Liver (tissue), 9 donors: ENCODE measurements around the gene ARPC5. TPM values are rescaled to one million over a fixed set of nuclear protein-coding genes. Genes with fewer than 3 reads are reported as not detected.

ENCODE experiments used
- DNase-seq: peaks from one replicate; pipeline ENCODE4 v3.0.0-alpha.2; 2017; ENCODE audit warnings: low spot score
- H3K27ac ChIP-seq, 2 donors: one replicate each; pipeline ENCODE4 v1.7.0; 2013; ENCODE audit warnings: inconsistent platforms in 2 of 2, low read length in 2 of 2, control low read depth in 1 of 2, low read depth in 1 of 2, mild to moderate bottlenecking in 1 of 2
- H3K27me3 ChIP-seq, 4 donors: one replicate each; pipeline versions ENCODE4 v1.6.1 to v1.7.0; 2013; ENCODE audit warnings: low read length in 3 of 4, inconsistent platforms in 1 of 4, mild to moderate bottlenecking in 1 of 4, moderate library complexity in 1 of 4; ENCODE audit not compliant: control insufficient read depth in 4 of 4, insufficient read depth in 4 of 4
- H3K36me3 ChIP-seq, 4 donors: one replicate each; pipeline versions ENCODE4 v1.6.1 to v1.7.0; 2013; ENCODE audit warnings: low read length in 3 of 4, mild to moderate bottlenecking in 3 of 4, low read depth in 1 of 4, moderate library complexity in 1 of 4; ENCODE audit not compliant: control insufficient read depth in 4 of 4, insufficient read depth in 3 of 4
- H3K4me1 ChIP-seq, 4 donors: one replicate each; pipeline versions ENCODE4 v1.6.1 to v1.7.0; 2013; ENCODE audit warnings: low read length in 3 of 4, mild to moderate bottlenecking in 3 of 4, moderate library complexity in 1 of 4; ENCODE audit not compliant: control insufficient read depth in 4 of 4, insufficient read depth in 4 of 4
- H3K4me3 ChIP-seq, 3 donors: one replicate each; pipeline versions ENCODE4 v1.6.1 to v1.7.0; 2013; ENCODE audit warnings: low read length in 3 of 3, control low read depth in 1 of 3, low read depth in 1 of 3, mild to moderate bottlenecking in 1 of 3
- H3K9ac ChIP-seq, 2 donors: one replicate each; pipeline ENCODE4 v1.7.0; 2013; ENCODE audit warnings: low read length in 2 of 2, mild to moderate bottlenecking in 2 of 2, moderate library complexity in 2 of 2, control low read depth in 1 of 2, low read depth in 1 of 2
- H3K9me3 ChIP-seq, 4 donors: one replicate each; pipeline versions ENCODE4 v1.6.1 to v1.7.0; 2013; ENCODE audit warnings: low read length in 3 of 4; ENCODE audit not compliant: control insufficient read depth in 4 of 4
- ATF3 ChIP-seq: IDR thresholded peaks from 2 replicates; pipeline ENCODE4 v1.6.1; 2016; ENCODE audit warnings: antibody characterized with exemption
- CTCF ChIP-seq: fragments of 150-350 bp; IDR thresholded peaks from 2 replicates; pipeline ENCODE4 v1.5.1; 2017; ENCODE audit warnings: improper control_type of control experiment, low read depth, low read length; ENCODE audit not compliant: missing input control
- EGR1 ChIP-seq, 2 donors: IDR thresholded peaks; 2 replicates each; pipeline ENCODE4 v1.6.1; 2016 to 2018; ENCODE audit warnings: antibody characterized with exemption in 2 of 2, low read depth in 2 of 2
- FOXA1 ChIP-seq: IDR thresholded peaks from 2 replicates; pipeline ENCODE4 v1.6.1; 2016; ENCODE audit warnings: antibody characterized with exemption
- FOXA2 ChIP-seq: IDR thresholded peaks from 2 replicates; pipeline ENCODE4 v1.6.1; 2016; ENCODE audit warnings: antibody characterized with exemption
- GABPA ChIP-seq, 2 donors: IDR thresholded peaks in 1 of 2; conservative IDR thresholded peaks in 1 of 2; 2 replicates each; pipeline ENCODE4 v1.6.1; 2016; ENCODE audit warnings: antibody characterized with exemption in 2 of 2, mild to moderate bottlenecking in 1 of 2, moderate library complexity in 1 of 2
- HNF4A ChIP-seq, 2 donors: conservative IDR thresholded peaks; 2 replicates each; pipeline ENCODE4 v1.6.1; 2016; ENCODE audit warnings: antibody characterized with exemption in 2 of 2, mild to moderate bottlenecking in 2 of 2
- HNF4G ChIP-seq: IDR thresholded peaks from 2 replicates; pipeline ENCODE4 v1.6.1; 2016; ENCODE audit warnings: antibody characterized with exemption
- JUND ChIP-seq, 2 donors: IDR thresholded peaks; 2 replicates each; pipeline ENCODE4 v1.6.1; 2016; ENCODE audit warnings: antibody characterized with exemption in 2 of 2
- NR2F2 ChIP-seq: IDR thresholded peaks from 2 replicates; pipeline ENCODE4 v1.6.1; 2016; ENCODE audit warnings: antibody characterized with exemption
- RAD21 ChIP-seq, 2 donors: IDR thresholded peaks; 2 replicates each; pipeline ENCODE4 v1.6.1; 2016; ENCODE audit warnings: antibody characterized with exemption in 2 of 2, mild to moderate bottlenecking in 2 of 2
- RXRA ChIP-seq, 2 donors: IDR thresholded peaks; 2 replicates each; pipeline ENCODE4 v1.6.1; 2017 to 2018; ENCODE audit warnings: antibody characterized with exemption in 2 of 2, mild to moderate bottlenecking in 1 of 2
- SP1 ChIP-seq: IDR thresholded peaks from 2 replicates; pipeline ENCODE4 v1.6.1; 2018; ENCODE audit warnings: antibody characterized with exemption, mild to moderate bottlenecking
- TAF1 ChIP-seq: conservative IDR thresholded peaks from 2 replicates; pipeline ENCODE4 v1.6.1; 2016; ENCODE audit warnings: antibody characterized with exemption, mild to moderate bottlenecking
- YY1 ChIP-seq: IDR thresholded peaks from 2 replicates; pipeline ENCODE4 v1.6.1; 2016; ENCODE audit warnings: antibody characterized with exemption, mild to moderate bottlenecking
- WGBS: extraction: QIAGEN DNeasy Blood & Tissue Kit; methylation state at CpG from one replicate; pipeline ENCODE4 v1.1.7; 2013; 5-methylcytosine and 5-hydroxymethylcytosine counted together
- polyA plus RNA-seq, 2 donors: library from polyadenylated mRNA; stranded (reverse) in 1 of 2; unstranded in 1 of 2; fragments of 200-250 nt in 1 of 2; fragments of >200 nt in 1 of 2; fragmentation: Nextera tagmentation in 1 of 2; extraction: Ambion mirVana in 1 of 2; gene quantifications; one replicate each; pipeline versions ENCODE4 v1.2.1 to v1.2.3, GENCODE V29; 2013 to 2015
- total RNA-seq, 2 donors: library from RNA; depleted of rRNA; stranded (reverse); fragments of >200 nt; gene quantifications; one replicate each; pipeline ENCODE4 v1.2.3, GENCODE V29; 2014
- TF ChIP-seq, protein P1 (sequence below): IDR thresholded peaks from 2 replicates; pipeline ENCODE4 v1.6.1; 2016; ENCODE audit warnings: antibody characterized with exemption
- TF ChIP-seq, protein P2 (sequence below): IDR thresholded peaks from 2 replicates; pipeline ENCODE4 v1.6.1; 2016; ENCODE audit warnings: antibody characterized with exemption
- TF ChIP-seq, protein P3 (sequence below): IDR thresholded peaks from 2 replicates; pipeline ENCODE4 v1.6.1; 2016; ENCODE audit warnings: antibody characterized with exemption, mild to moderate bottlenecking
- donor health status: healthy.
- donor health status: healthy.
- donor health status: healthy.
- donor health status: healthy.
- donor health status: healthy.

Gene ARPC5
- total and polyA plus RNA-seq, 4 donors = 34.9 to 67.0 (median 54.3) TPM

- TF ChIP-seq NR2F2 (no peak), HNF4A (conservative IDR thresholded peaks at IDR 0.05) (no peak), CTCF (no peak), YY1 (no peak), FOXA2 (no peak), TAF1 (no peak), ATF3 (no peak), HNF4G (no peak), EGR1 (IDR thresholded peaks at IDR 0.05; ENCODE audit: low read depth in 2 of 2) (no peak), FOXA1 (no peak), RXRA (IDR thresholded peaks at IDR 0.05) (no peak), SP1 (no peak), RAD21 (IDR thresholded peaks at IDR 0.05) (no peak)
- DNase-seq = no peak
- Histone ChIP-seq H3K27me3 (no peaks in the 10 kb centered on the region), H3K4me1 (no peaks in the 10 kb centered on the region), H3K27ac (no peak overlapping the region), H3K36me3 (no peaks in the 10 kb centered on the region), H3K4me3 (no peak overlapping the region), H3K9me3 (no peaks in the 10 kb centered on the region), H3K9ac (no peak overlapping the region)
- WGBS = 95% methylated on average over 8 of the region's 8 CpGs
These were observed 48.7 kb downstream of the ARPC5 start for GRCh38 chr1:183586926-183587325.

DNA sequence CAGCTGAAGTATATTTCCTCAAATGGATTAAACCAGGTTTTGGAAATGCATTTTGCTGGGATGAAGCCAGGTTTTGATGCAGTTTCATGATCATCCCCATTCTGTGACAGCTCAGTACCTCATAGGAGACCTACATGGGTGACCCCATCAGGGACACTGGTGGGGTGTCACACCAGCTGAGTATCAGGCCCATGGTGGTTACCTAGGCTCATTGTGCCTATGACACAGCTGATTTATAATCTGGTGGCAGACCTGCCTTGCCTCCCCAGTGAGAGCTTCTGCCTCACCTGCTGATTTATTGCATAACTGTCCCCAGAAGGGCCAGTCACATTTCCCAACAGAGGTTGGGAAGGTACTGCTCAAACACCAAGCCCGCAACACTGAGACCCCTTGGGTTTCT lies 49.1 kb downstream of the ARPC5 start:
- H3K4me3 ChIP-seq = no peak overlapping the region
- TF ChIP-seq EGR1 (IDR thresholded peaks at IDR 0.05; ENCODE audit: low read depth in 2 of 2) = no peak
- TF ChIP-seq ATF3 = no peak
- no peak for TF ChIP-seq HNF4A (conservative IDR thresholded peaks at IDR 0.05)
- no peak for TF ChIP-seq HNF4G
- TF ChIP-seq, protein P1, sequence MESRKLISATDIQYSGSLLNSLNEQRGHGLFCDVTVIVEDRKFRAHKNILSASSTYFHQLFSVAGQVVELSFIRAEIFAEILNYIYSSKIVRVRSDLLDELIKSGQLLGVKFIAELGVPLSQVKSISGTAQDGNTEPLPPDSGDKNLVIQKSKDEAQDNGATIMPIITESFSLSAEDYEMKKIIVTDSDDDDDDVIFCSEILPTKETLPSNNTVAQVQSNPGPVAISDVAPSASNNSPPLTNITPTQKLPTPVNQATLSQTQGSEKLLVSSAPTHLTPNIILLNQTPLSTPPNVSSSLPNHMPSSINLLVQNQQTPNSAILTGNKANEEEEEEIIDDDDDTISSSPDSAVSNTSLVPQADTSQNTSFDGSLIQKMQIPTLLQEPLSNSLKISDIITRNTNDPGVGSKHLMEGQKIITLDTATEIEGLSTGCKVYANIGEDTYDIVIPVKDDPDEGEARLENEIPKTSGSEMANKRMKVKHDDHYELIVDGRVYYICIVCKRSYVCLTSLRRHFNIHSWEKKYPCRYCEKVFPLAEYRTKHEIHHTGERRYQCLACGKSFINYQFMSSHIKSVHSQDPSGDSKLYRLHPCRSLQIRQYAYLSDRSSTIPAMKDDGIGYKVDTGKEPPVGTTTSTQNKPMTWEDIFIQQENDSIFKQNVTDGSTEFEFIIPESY = no peak
- TF ChIP-seq GABPA (IDR thresholded peaks at IDR 0.05 in 1 of 2, conservative IDR thresholded peaks at IDR 0.05 in 1 of 2) = no peak
- TF ChIP-seq FOXA1 = no peak
- no peak for TF ChIP-seq CTCF
- TF ChIP-seq SP1 = no peak
- TF ChIP-seq NR2F2 = no peak
- TF ChIP-seq, protein P2, sequence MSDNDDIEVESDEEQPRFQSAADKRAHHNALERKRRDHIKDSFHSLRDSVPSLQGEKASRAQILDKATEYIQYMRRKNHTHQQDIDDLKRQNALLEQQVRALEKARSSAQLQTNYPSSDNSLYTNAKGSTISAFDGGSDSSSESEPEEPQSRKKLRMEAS = no peak
- TF ChIP-seq FOXA2 = no peak
- no peak for TF ChIP-seq RAD21 (IDR thresholded peaks at IDR 0.05)
- TF ChIP-seq RXRA (IDR thresholded peaks at IDR 0.05) = no peak
- TF ChIP-seq, protein P3, sequence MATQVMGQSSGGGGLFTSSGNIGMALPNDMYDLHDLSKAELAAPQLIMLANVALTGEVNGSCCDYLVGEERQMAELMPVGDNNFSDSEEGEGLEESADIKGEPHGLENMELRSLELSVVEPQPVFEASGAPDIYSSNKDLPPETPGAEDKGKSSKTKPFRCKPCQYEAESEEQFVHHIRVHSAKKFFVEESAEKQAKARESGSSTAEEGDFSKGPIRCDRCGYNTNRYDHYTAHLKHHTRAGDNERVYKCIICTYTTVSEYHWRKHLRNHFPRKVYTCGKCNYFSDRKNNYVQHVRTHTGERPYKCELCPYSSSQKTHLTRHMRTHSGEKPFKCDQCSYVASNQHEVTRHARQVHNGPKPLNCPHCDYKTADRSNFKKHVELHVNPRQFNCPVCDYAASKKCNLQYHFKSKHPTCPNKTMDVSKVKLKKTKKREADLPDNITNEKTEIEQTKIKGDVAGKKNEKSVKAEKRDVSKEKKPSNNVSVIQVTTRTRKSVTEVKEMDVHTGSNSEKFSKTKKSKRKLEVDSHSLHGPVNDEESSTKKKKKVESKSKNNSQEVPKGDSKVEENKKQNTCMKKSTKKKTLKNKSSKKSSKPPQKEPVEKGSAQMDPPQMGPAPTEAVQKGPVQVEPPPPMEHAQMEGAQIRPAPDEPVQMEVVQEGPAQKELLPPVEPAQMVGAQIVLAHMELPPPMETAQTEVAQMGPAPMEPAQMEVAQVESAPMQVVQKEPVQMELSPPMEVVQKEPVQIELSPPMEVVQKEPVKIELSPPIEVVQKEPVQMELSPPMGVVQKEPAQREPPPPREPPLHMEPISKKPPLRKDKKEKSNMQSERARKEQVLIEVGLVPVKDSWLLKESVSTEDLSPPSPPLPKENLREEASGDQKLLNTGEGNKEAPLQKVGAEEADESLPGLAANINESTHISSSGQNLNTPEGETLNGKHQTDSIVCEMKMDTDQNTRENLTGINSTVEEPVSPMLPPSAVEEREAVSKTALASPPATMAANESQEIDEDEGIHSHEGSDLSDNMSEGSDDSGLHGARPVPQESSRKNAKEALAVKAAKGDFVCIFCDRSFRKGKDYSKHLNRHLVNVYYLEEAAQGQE = no peak
- no peak for TF ChIP-seq JUND (IDR thresholded peaks at IDR 0.05)
- no peaks in the 10 kb centered on the region for H3K4me1 ChIP-seq
- no peak for DNase-seq
- no peaks in the 10 kb centered on the region for H3K9me3 ChIP-seq
- H3K36me3 ChIP-seq = no peaks in the 10 kb centered on the region
- no peaks in the 10 kb centered on the region for H3K27me3 ChIP-seq
- H3K27ac ChIP-seq = no peak overlapping the region
- WGBS = 95% methylated on average over 1 of the region's 1 CpG
- no peak overlapping the region for H3K9ac ChIP-seq
